IMR-90 (cell line): ENCODE results near the gene GGT5. TPM values are rescaled to one million over a fixed set of nuclear protein-coding genes. Genes with fewer than 3 reads are reported as not detected.

ENCODE experiments used
- ATAC-seq: fragments of 200-7000 bp; cut with Tn5 transposase; 2 replicates; pipeline ENCODE4 v1.9.1; 2020; ENCODE audit warnings: low read depth, mild to moderate bottlenecking, moderate library complexity
- BruUV-seq: library from RNA; stranded (reverse); fragments of 400-500 nt; replicated peaks from 2 replicates; lab custom pipeline; 2021; lab: Mats Ljungman, UMichigan
- CTCF ChIA-PET: fragments of 300-600 bp; formaldehyde crosslinking; extraction: SDS; loops from one replicate; lab custom pipeline; 2021; ENCODE audit warnings: antibody characterized with exemption; lab: Yijun Ruan, JAX
- POLR2A ChIA-PET: fragments of 300-600 bp; sonication (Branson Sonifier 250); formaldehyde crosslinking; loops from one replicate; lab custom pipeline; 2022; ENCODE audit warnings: antibody characterized with exemption; ENCODE audit not compliant: unreplicated experiment; lab: Charles Lee
- DNase-seq: peaks from one replicate; pipeline ENCODE4 v3.0.0; 2013
- H2AFZ ChIP-seq: replicated peaks from 2 replicates; pipeline ENCODE3; 2013; ENCODE audit warnings: low read length, mild to moderate bottlenecking; ENCODE audit not compliant: poor library complexity
- H2AK5ac ChIP-seq: 2 replicates; pipeline ENCODE4 v1.6.1; 2013; ENCODE audit warnings: low read depth, low read length, inconsistent platforms
- H2AK9ac ChIP-seq: replicated peaks from 2 replicates; pipeline ENCODE3; 2013; ENCODE audit warnings: mild to moderate bottlenecking, low read depth, low read length, moderate library complexity; ENCODE audit not compliant: poor library complexity
- H2BK120ac ChIP-seq: 2 replicates; pipeline ENCODE4 v1.6.1; 2013; ENCODE audit warnings: low read depth, low read length, inconsistent platforms
- H2BK15ac ChIP-seq: 3 replicates; pipeline ENCODE4 v1.6.1; 2013; ENCODE audit warnings: low read depth, low read length, inconsistent platforms
- H2BK20ac ChIP-seq: 2 replicates; pipeline ENCODE4 v1.6.1; 2013; ENCODE audit warnings: low read depth, mild to moderate bottlenecking, inconsistent platforms, low read length, moderate library complexity
- H2BK5ac ChIP-seq: 2 replicates; pipeline ENCODE4 v1.6.1; 2013; ENCODE audit warnings: mild to moderate bottlenecking, low read depth, low read length, inconsistent platforms; ENCODE audit not compliant: poor library complexity, severe bottlenecking
- H3K14ac ChIP-seq: replicated peaks from 2 replicates; pipeline ENCODE4 v1.6.1; 2013; ENCODE audit warnings: low read depth, low read length, inconsistent platforms
- H3K18ac ChIP-seq: 2 replicates; pipeline ENCODE4 v1.6.1; 2013; ENCODE audit warnings: low read depth, low read length, control low read depth
- H3K23ac ChIP-seq: 2 replicates; pipeline ENCODE4 v1.6.1; 2013; ENCODE audit warnings: low read depth, low read length, inconsistent platforms
- H3K27ac ChIP-seq: 2 replicates; pipeline ENCODE4 v1.5.1; 2013; ENCODE audit warnings: mild to moderate bottlenecking, control low read depth, low read length; ENCODE audit not compliant: insufficient read depth
- H3K27me3 ChIP-seq: 2 replicates; pipeline ENCODE4 v1.6.1; 2013; ENCODE audit warnings: low read length; ENCODE audit not compliant: control insufficient read depth, insufficient read depth
- H3K36me3 ChIP-seq: 2 replicates; pipeline ENCODE4 v1.6.1; 2013; ENCODE audit warnings: low read length, mixed read lengths; ENCODE audit not compliant: control insufficient read depth, insufficient read depth
- H3K4ac ChIP-seq: 2 replicates; pipeline ENCODE4 v1.6.1; 2013; ENCODE audit warnings: low read depth, low read length, inconsistent platforms
- H3K4me1 ChIP-seq: 2 replicates; pipeline ENCODE4 v1.6.1; 2013; ENCODE audit warnings: low read length, mixed read lengths; ENCODE audit not compliant: control insufficient read depth, insufficient read depth
- H3K4me2 ChIP-seq: 2 replicates; pipeline ENCODE4 v1.6.1; 2013; ENCODE audit warnings: low read depth, mild to moderate bottlenecking, control low read depth, low read length, moderate library complexity
- H3K4me3 ChIP-seq: 2 replicates; pipeline ENCODE4 v1.5.1; 2013; ENCODE audit warnings: low read depth, mild to moderate bottlenecking, control low read depth, low read length, moderate library complexity; ENCODE audit not compliant: insufficient read depth
- H3K56ac ChIP-seq: 2 replicates; pipeline ENCODE4 v1.6.1; 2013; ENCODE audit warnings: low read length, inconsistent platforms; ENCODE audit not compliant: insufficient read depth; ENCODE audit errors: extremely low read depth
- H3K79me1 ChIP-seq, 2 experiments: 2 replicates each; pipeline ENCODE4 v1.6.1; 2013; ENCODE audit warnings: low read length in 2 of 2, inconsistent platforms in 1 of 2, low read depth in 1 of 2
- H3K9ac ChIP-seq: 2 replicates; pipeline ENCODE4 v1.6.1; 2013; ENCODE audit warnings: low read depth, low read length, control low read depth
- H3K9me1 ChIP-seq: 2 replicates; pipeline ENCODE4 v1.6.1; 2013; ENCODE audit warnings: low read length, inconsistent platforms; ENCODE audit not compliant: insufficient read depth
- H3K9me3 ChIP-seq: 2 replicates; pipeline ENCODE4 v1.6.1; 2013; ENCODE audit warnings: low read length; ENCODE audit not compliant: control insufficient read depth, insufficient read depth
- H4K20me1 ChIP-seq: 2 replicates; pipeline ENCODE4 v1.6.1; 2013; ENCODE audit warnings: low read length, inconsistent platforms; ENCODE audit not compliant: insufficient read depth
- H4K5ac ChIP-seq: 2 replicates; pipeline ENCODE4 v1.6.1; 2013; ENCODE audit warnings: mild to moderate bottlenecking, low read depth, low read length, control low read depth
- H4K8ac ChIP-seq, 2 experiments: 2 replicates each; pipeline ENCODE4 v1.6.1; 2013; ENCODE audit warnings: low read depth in 2 of 2, low read length in 2 of 2, control low read depth in 1 of 2, inconsistent platforms in 1 of 2
- H4K91ac ChIP-seq: 2 replicates; pipeline ENCODE4 v1.6.1; 2013; ENCODE audit warnings: low read depth, low read length, inconsistent platforms; ENCODE audit not compliant: insufficient read depth
- CEBPB ChIP-seq: IDR thresholded peaks from 2 replicates; pipeline ENCODE4 v1.6.1; 2012; ENCODE audit warnings: low read depth, low read length, improper control_type of control experiment
- CTCF ChIP-seq: conservative IDR thresholded peaks from 2 replicates; pipeline ENCODE4 v1.5.1; 2012; ENCODE audit warnings: mild to moderate bottlenecking, low read depth, low read length, improper control_type of control experiment
- ELK1 ChIP-seq: fragments of 150-350 bp; IDR thresholded peaks from 2 replicates; pipeline ENCODE4 v1.6.1; 2016; ENCODE audit warnings: low read depth, mild to moderate bottlenecking, low read length, moderate library complexity, borderline replicate concordance
- NFE2L2 ChIP-seq: fragments of 150-350 bp; IDR thresholded peaks from 2 replicates; pipeline ENCODE4 v1.6.1; 2016; ENCODE audit warnings: low read depth, mild to moderate bottlenecking, low read length
- POLR2A ChIP-seq: IDR thresholded peaks from 2 replicates; pipeline ENCODE4 v1.6.1; 2012; ENCODE audit warnings: mild to moderate bottlenecking, low read depth, low read length
- RAD21 ChIP-seq: IDR thresholded peaks from 2 replicates; pipeline ENCODE4 v1.6.1; 2012; ENCODE audit warnings: low read length, improper control_type of control experiment
- SMC3 ChIP-seq: fragments of 150-350 bp; IDR thresholded peaks from 2 replicates; pipeline ENCODE4 v1.6.1; 2016; ENCODE audit warnings: low read depth, mild to moderate bottlenecking, antibody characterized with exemption, low read length, moderate library complexity
- USF2 ChIP-seq: fragments of 150-350 bp; IDR thresholded peaks from 2 replicates; pipeline ENCODE4 v1.6.1; 2017; ENCODE audit warnings: mild to moderate bottlenecking, antibody characterized with exemption, low read length, low read depth
- WGBS, 2 experiments: methylation state at CpG; one replicate each; pipeline versions ENCODE4 v1.1.5 to v1.1.7; 2013; ENCODE audit warnings: missing lambda C conversion rate in 2 of 2; ENCODE audit not compliant: insufficient read length in 1 of 2; ENCODE audit errors: extremely low coverage in 2 of 2; 5-methylcytosine and 5-hydroxymethylcytosine counted together
- dilution Hi-C: fragments of 300-500 bp; cut with HindIII; formaldehyde crosslinking; loops from one replicate; pipeline ENCODE4 v1.14.3; 2018; ENCODE audit warnings: low sequenced_read_pairs; ENCODE audit not compliant: unreplicated experiment
- in situ Hi-C: fragments of 300-500 bp; cut with MboI; formaldehyde crosslinking; loops from 3 replicates; pipeline ENCODE4 v1.14.3; 2019; ENCODE audit warnings: low sequenced_read_pairs, inconsistent platforms, mixed read lengths
- intact Hi-C: fragments of 100-400 bp; cut with micrococcal nuclease; formaldehyde crosslinking; loops from 2 replicates; pipeline ENCODE4 v1.10.0; 2022
- polyA plus RNA-seq, 3 experiments: library from polyadenylated mRNA; depleted of rRNA; stranded (reverse); fragments of >200 nt; gene quantifications; 2 replicates each; pipeline ENCODE4 v1.2.3, GENCODE V29; 2012; ENCODE audit warnings: low replicate concordance in 1 of 3
- total RNA-seq: library from RNA; depleted of rRNA; stranded (reverse); fragments of >200 nt; gene quantifications from 2 replicates; pipeline ENCODE4 v1.2.3, GENCODE V29; 2012

GGT5 gene
- total and polyA plus RNA-seq, 2 of the 4 experiments (the other 2 are of a cell fraction), result 0.18 to 5.8 TPM

- Histone ChIP-seq H3K4ac (no peak overlapping the region), H4K5ac (no peak overlapping the region), H3K4me2 (no peak overlapping the region), H3K23ac (no peak overlapping the region), H2BK120ac (no peak overlapping the region), H4K91ac (no peak overlapping the region), H2AFZ (no peak overlapping the region), H3K56ac (no peak overlapping the region), H4K20me1 (no peaks in the 10 kb centered on the region), H3K9ac (no peak overlapping the region), H3K9me1 (no peaks in the 10 kb centered on the region), H3K4me1 (no peaks in the 10 kb centered on the region), H2BK20ac (no peak overlapping the region), H3K9me3 (peaks cover 6% of the 10 kb centered on the region), H2BK5ac (no peak overlapping the region), H3K36me3 (peaks cover 6% of the 10 kb centered on the region; the same call in 1 of the 2 replicates), H3K27me3 (no peaks in the 10 kb centered on the region), H3K4me3 (no peak overlapping the region), H3K27ac (no peak overlapping the region), H3K18ac (no peak overlapping the region), H2BK15ac (no peak overlapping the region), H2AK5ac (no peak overlapping the region), H4K8ac (no peak overlapping the region), H3K14ac (no peak overlapping the region), H2AK9ac (no peak overlapping the region), H3K79me1 (no peaks in the 10 kb centered on the region)
- CTCF ChIA-PET, result no interaction called here
- no peak for ATAC-seq
- BruUV-seq, result no TSS peak
- TF ChIP-seq SMC3 (no peak), POLR2A (no peak), CTCF (no peak), CEBPB (no peak), ELK1 (no peak), RAD21 (no peak), USF2 (no peak), NFE2L2 (no peak)
- 80% methylated on average over 1 of the region's 14 CpGs; no CpG with 5 or more reads in 1 of the 2 experiments for WGBS, 2 experiments
- POLR2A ChIA-PET, result no interaction called here
- intact Hi-C loops (no loop called here), in situ Hi-C loops (no loop called here), dilution Hi-C loops (no loop called here)
- DNase-seq, result no peak
These were observed 18.9 kb downstream of the GGT5 start for GRCh38 chr22:24225951-24226350.
